Spleen (tissue), 7 donors: ENCODE measurements around the gene MTX3.

Experiments used
- CTCF ChIP-seq, 11 experiments: fragments of 200-600 bp in 7 of 11; fragments of 450-650 bp in 4 of 11; sonication (generic) in 4 of 11; IDR thresholded peaks in 8 of 11; conservative IDR thresholded peaks in 3 of 11; 1 replicate in 7 of 11; 2 replicates in 4 of 11; pipeline versions ENCODE4 v1.4.0 to v1.8.0; 2016 to 2021; ENCODE audit warnings: antibody characterized with exemption in 11 of 11, inconsistent platforms in 4 of 11, mild to moderate bottlenecking in 1 of 11
- POLR2AphosphoS5 ChIP-seq, 3 donors: sonication (generic); formaldehyde crosslinking; IDR thresholded peaks; one replicate each; pipeline ENCODE4 v1.5.1; 2017; ENCODE audit warnings: antibody characterized with exemption in 3 of 3
- donor health status: DM: no; HTN: no; CAD: no; lungs with moderate emphysema.
- donor health status: DM: no; HTN: no; CAD: no.
- donor health status: DM: no; HTN: no; CAD: no.

- TF ChIP-seq CTCF (IDR thresholded peaks at IDR 0.05 in 8 of 11, conservative IDR thresholded peaks at IDR 0.05 in 3 of 11) (no peak), POLR2AphosphoS5 (IDR thresholded peaks at IDR 0.05) (no peak)
Observed at GRCh38 chr5:79966448-79966847, 24.6 kb downstream of the MTX3 start.
